ENCODE results near the gene ITIH3. TPM values are rescaled to one million over a fixed set of nuclear protein-coding genes. Genes with fewer than 3 reads are reported as not detected.

Gene ITIH3
- total and polyA plus RNA-seq, 2 of the 8 experiments (the other 6 are each of a cell fraction or from before 2014, with no cell fraction given) = not detected

GRCh38 chr3:52786330-52787215 lies 8.0 kb upstream of the ITIH3 start (continued):
- TF ChIP-seq MAFK (IDR thresholded peaks at IDR 0.05; ENCODE audit: low read depth, low read length) (no peak), TAF1 (IDR thresholded peaks at IDR 0.05; ENCODE audit: low read depth, low read length) (no peak)
